Stomach (tissue), 4 donors: ENCODE results near the gene SLC7A6OS.

Experiments
- CTCF ChIP-seq, 7 experiments: fragments of 450-650 bp in 4 of 7; fragments of 200-600 bp in 3 of 7; sonication (generic) in 3 of 7; IDR thresholded peaks; one replicate each; pipeline ENCODE4 v1.5.1; 2016 to 2019; ENCODE audit warnings: antibody characterized with exemption in 7 of 7, control low read depth in 2 of 7, mild to moderate bottlenecking in 1 of 7
- EP300 ChIP-seq: sonication (generic); formaldehyde crosslinking; IDR thresholded peaks from one replicate; pipeline ENCODE4 v1.6.1; 2017; ENCODE audit warnings: antibody characterized with exemption
- POLR2A ChIP-seq, 4 donors: fragments of 450-650 bp; IDR thresholded peaks; one replicate each; pipeline ENCODE4 v1.6.1; 2016; ENCODE audit warnings: antibody characterized with exemption in 4 of 4, control low read depth in 2 of 4, mild to moderate bottlenecking in 1 of 4, moderate library complexity in 1 of 4

- no peak for TF ChIP-seq CTCF (IDR thresholded peaks at IDR 0.05)
- TF ChIP-seq POLR2A (IDR thresholded peaks at IDR 0.05): no peak
- no peak for TF ChIP-seq EP300
These were observed 947 bp downstream of the SLC7A6OS start for GRCh38 chr16:68309799-68310198.
